Natural killer cell treated with Interleukin-12 subunit alpha and Interleukin-12 subunit beta and Interleukin-15 and Interleukin-18, amount 100 ng/mL, for 72 hours (primary cell): Measurements from ENCODE around the gene NRIP2. TPM values are rescaled to one million over a fixed set of nuclear protein-coding genes. Genes with fewer than 3 reads are reported as not detected.

Experiments used
- ATAC-seq, 2 donors: fragments of 150-1000 bp; cut with Tn5 transposase in 1 of 2; sonication (Bioruptor Pico), chemical (Tn5 transposase) in 1 of 2; 2 replicates each; pipeline ENCODE4 v1.10.0; 2021
- DNase-seq: peaks from one replicate; pipeline ENCODE4 v3.0.0; 2022; ENCODE audit warnings: low spot score
- H3K27ac Mint-ChIP-seq, 2 donors: 1 replicate in 1 of 2; 2 replicates in 1 of 2; pipeline ENCODE4 v1.8.0; 2022; ENCODE audit warnings: mixed read lengths in 2 of 2, mild to moderate bottlenecking in 1 of 2, moderate library complexity in 1 of 2
- H3K27me3 Mint-ChIP-seq, 2 donors: 1 replicate in 1 of 2; 2 replicates in 1 of 2; pipeline ENCODE4 v1.8.0; 2022; ENCODE audit warnings: mixed read lengths in 2 of 2
- H3K36me3 Mint-ChIP-seq: one replicate; pipeline ENCODE4 v1.8.0; 2022; ENCODE audit warnings: mixed read lengths
- H3K4me1 Mint-ChIP-seq, 2 donors: 1 replicate in 1 of 2; 2 replicates in 1 of 2; pipeline ENCODE4 v1.8.0; 2022; ENCODE audit warnings: low read depth in 2 of 2, mixed read lengths in 2 of 2, mild to moderate bottlenecking in 1 of 2
- H3K4me3 Mint-ChIP-seq: one replicate; pipeline ENCODE4 v1.8.0; 2022; ENCODE audit warnings: mixed read lengths
- H3K9me3 Mint-ChIP-seq: 2 replicates; pipeline ENCODE4 v1.8.0; 2022; ENCODE audit warnings: mixed read lengths
- total RNA-seq, 2 donors: library from RNA; stranded (reverse); gene quantifications; one replicate each; pipeline ENCODE4 v1.2.3, GENCODE V29; 2022

NRIP2 gene
- total RNA-seq, 2 donors from 2014 or later = not detected

GRCh38 chr12:2833327-2833726, 1.5 kb downstream of the NRIP2 start:
- Mint-ChIP-seq H3K9me3 (no peaks in the 10 kb centered on the region), H3K36me3 (no peaks in the 10 kb centered on the region), H3K4me3 (no peak overlapping the region), H3K27me3 (peaks cover 0 to 2% of the 10 kb centered on the region in 2 donors), H3K27ac (no peak overlapping the region), H3K4me1 (peaks cover 0 to 11% of the 10 kb centered on the region in 2 donors)
- DNase-seq (no peak), ATAC-seq (no peak)

GRCh38 chr12:2832550-2833127, 2.2 kb downstream of the NRIP2 start:
- Mint-ChIP-seq H3K4me1 (peaks cover 0 to 11% of the 10 kb centered on the region in 2 donors), H3K27me3 (peaks cover 0 to 2% of the 10 kb centered on the region in 2 donors), H3K4me3 (no peak overlapping the region), H3K36me3 (no peaks in the 10 kb centered on the region), H3K27ac (no peak overlapping the region), H3K9me3 (no peaks in the 10 kb centered on the region)
- no peak for ATAC-seq
- no peak for DNase-seq

- H3K27ac Mint-ChIP-seq = peak overlapping the region in 1 of 2 donors; percentile 28
- peaks cover 0 to under 1% of the 10 kb centered on the region in 2 donors for H3K27me3 Mint-ChIP-seq
- H3K4me1 Mint-ChIP-seq = peaks cover 0 to 4% of the 10 kb centered on the region in 2 donors
- no peak overlapping the region for H3K4me3 Mint-ChIP-seq
- H3K9me3 Mint-ChIP-seq = no peaks in the 10 kb centered on the region
- ATAC-seq (no peak), DNase-seq (no peak)
- peaks cover 13% of the 10 kb centered on the region for H3K36me3 Mint-ChIP-seq
Measured at GRCh38 chr12:2829275-2829674, 5.6 kb downstream of the NRIP2 start.

GRCh38 chr12:2826721-2827515, 7.9 kb downstream of the NRIP2 start:
- DNase-seq (no peak), ATAC-seq (no peak)
- no peaks in the 10 kb centered on the region for H3K9me3 Mint-ChIP-seq
- peaks cover 13% of the 10 kb centered on the region for H3K36me3 Mint-ChIP-seq
- no peaks in the 10 kb centered on the region for H3K27me3 Mint-ChIP-seq
- H3K4me3 Mint-ChIP-seq = no peak overlapping the region
- no peak overlapping the region for H3K27ac Mint-ChIP-seq
- H3K4me1 Mint-ChIP-seq = peaks cover 0 to 4% of the 10 kb centered on the region in 2 donors

GRCh38 chr12:2826036-2826435, 8.8 kb downstream of the NRIP2 start:
- H3K27ac Mint-ChIP-seq = no peak overlapping the region
- H3K36me3 Mint-ChIP-seq = peaks cover 13% of the 10 kb centered on the region

GRCh38 chr12:2825132-2825531, 9.7 kb downstream of the NRIP2 start:
- no peak overlapping the region for H3K27ac Mint-ChIP-seq
- H3K36me3 Mint-ChIP-seq = peaks cover 13% of the 10 kb centered on the region
- ATAC-seq (no peak), DNase-seq (no peak)
- peaks cover 0 to under 1% of the 10 kb centered on the region in 2 donors for H3K4me1 Mint-ChIP-seq
- no peaks in the 10 kb centered on the region for H3K27me3 Mint-ChIP-seq
- no peaks in the 10 kb centered on the region for H3K9me3 Mint-ChIP-seq
- no peak overlapping the region for H3K4me3 Mint-ChIP-seq

More at GRCh38 chr12:2826036-2826435, 8.8 kb downstream of the NRIP2 start:
- Mint-ChIP-seq H3K4me1 (no peaks in the 10 kb centered on the region), H3K27me3 (no peaks in the 10 kb centered on the region), H3K9me3 (no peaks in the 10 kb centered on the region), H3K4me3 (no peak overlapping the region)
- DNase-seq (no peak), ATAC-seq (no peak)

GRCh38 chr12:2824541-2824940, 10.3 kb downstream of the NRIP2 start:
- H3K4me3 Mint-ChIP-seq = no peak overlapping the region
- peaks cover 0 to 2% of the 10 kb centered on the region in 2 donors for H3K4me1 Mint-ChIP-seq
- no peaks in the 10 kb centered on the region for H3K9me3 Mint-ChIP-seq
- H3K36me3 Mint-ChIP-seq = peaks cover 13% of the 10 kb centered on the region
- no peak overlapping the region for H3K27ac Mint-ChIP-seq
- no peaks in the 10 kb centered on the region for H3K27me3 Mint-ChIP-seq
- DNase-seq (no peak), ATAC-seq (no peak)

GRCh38 chr12:2823483-2823882, 11.4 kb downstream of the NRIP2 start:
- Mint-ChIP-seq H3K36me3 (peaks cover 13% of the 10 kb centered on the region), H3K27me3 (no peaks in the 10 kb centered on the region), H3K9me3 (no peaks in the 10 kb centered on the region), H3K27ac (no peak overlapping the region), H3K4me3 (no peak overlapping the region), H3K4me1 (peaks cover 0 to 2% of the 10 kb centered on the region in 2 donors)
- DNase-seq = no peak
- no peak for ATAC-seq

- H3K4me3 Mint-ChIP-seq = no peak overlapping the region
- ATAC-seq = no peak
- H3K4me1 Mint-ChIP-seq = peaks cover 0 to 5% of the 10 kb centered on the region in 2 donors
- DNase-seq = no peak
- no peak overlapping the region for H3K27ac Mint-ChIP-seq
- H3K9me3 Mint-ChIP-seq = no peaks in the 10 kb centered on the region
- no peaks in the 10 kb centered on the region for H3K27me3 Mint-ChIP-seq
- peaks cover 14% of the 10 kb centered on the region for H3K36me3 Mint-ChIP-seq
Measured at GRCh38 chr12:2820432-2820831, 14.4 kb downstream of the NRIP2 start.

- Mint-ChIP-seq H3K27ac (no peak overlapping the region), H3K9me3 (no peaks in the 10 kb centered on the region), H3K36me3 (peaks cover 10% of the 10 kb centered on the region), H3K4me1 (peaks cover 0 to 5% of the 10 kb centered on the region in 2 donors), H3K27me3 (no peaks in the 10 kb centered on the region), H3K4me3 (no peak overlapping the region)
- ATAC-seq = no peak
- no peak for DNase-seq
Measured at GRCh38 chr12:2819810-2820209, 15.0 kb downstream of the NRIP2 start.

GRCh38 chr12:2813214-2814185, 21.3 kb downstream of the NRIP2 start:
- ATAC-seq (no peak), DNase-seq (no peak)
- no peaks in the 10 kb centered on the region for H3K27me3 Mint-ChIP-seq
- H3K36me3 Mint-ChIP-seq = peaks cover 6% of the 10 kb centered on the region
- peaks cover 14 to 16% of the 10 kb centered on the region in 2 donors for H3K4me1 Mint-ChIP-seq
- peak overlapping the region; percentile 93 to 99 for H3K27ac Mint-ChIP-seq
- peak overlapping the region; percentile 100 for H3K4me3 Mint-ChIP-seq
- no peaks in the 10 kb centered on the region for H3K9me3 Mint-ChIP-seq

GRCh38 chr12:2812290-2813213, 22.3 kb downstream of the NRIP2 start, which contains the start of gene ITFG2:
ITFG2 (plus strand) TSS chr12:2812668; CDS start chr12:2812761, 93 bp downstream.
- H3K27me3 Mint-ChIP-seq = no peaks in the 10 kb centered on the region
- no peaks in the 10 kb centered on the region for H3K9me3 Mint-ChIP-seq
- peak within 1 kb of the TSS; percentile 93 to 99 for H3K27ac Mint-ChIP-seq
- ATAC-seq (peak; percentile 99), DNase-seq (peak; percentile 97)
- H3K36me3 Mint-ChIP-seq = no peaks in the 10 kb centered on the region
- peak within 1 kb of the TSS; percentile 100 for H3K4me3 Mint-ChIP-seq
- peaks cover 13 to 14% of the 10 kb centered on the region in 2 donors for H3K4me1 Mint-ChIP-seq
